NB4 (cell line): Measurements from ENCODE around the gene MYH10.

Source experiments
- CTCF ChIP-seq: IDR thresholded peaks from one replicate; pipeline ENCODE4 v1.5.1; 2012; ENCODE audit warnings: low read depth, low read length
- MAX ChIP-seq: IDR thresholded peaks from 2 replicates; pipeline ENCODE4 v1.6.1; 2011; ENCODE audit warnings: low read depth, low read length
- MYC ChIP-seq: IDR thresholded peaks from 2 replicates; pipeline ENCODE4 v1.6.1; 2011; ENCODE audit warnings: low read depth, low read length
- POLR2A ChIP-seq: IDR thresholded peaks from 2 replicates; pipeline ENCODE4 v1.6.1; 2011; ENCODE audit warnings: mild to moderate bottlenecking; ENCODE audit not compliant: insufficient read length; ENCODE audit errors: extremely low read depth

GRCh38 chr17:8444494-8444893 lies 186.0 kb downstream of the MYH10 start:
- TF ChIP-seq CTCF: no peak
- TF ChIP-seq MYC: no peak
- no peak for TF ChIP-seq POLR2A
- TF ChIP-seq MAX: no peak
